Glomerular endothelial cell (primary cell): ENCODE data around the gene LMF1. TPM values are rescaled to one million over a fixed set of nuclear protein-coding genes. Genes with fewer than 3 reads are reported as not detected.

Experiments used
- DNase-seq: peaks from one replicate; pipeline ENCODE4 v3.0.0-alpha.2; 2011; ENCODE audit warnings: low read depth, low spot score; ENCODE audit errors: extremely low read depth
- total RNA-seq: library from RNA; depleted of rRNA; stranded (reverse); fragments of >200 nt; gene quantifications from 2 replicates; pipeline ENCODE4 v1.2.3, GENCODE V29; 2015

The LMF1 gene
- total RNA-seq, 1 donor from 2014 or later, result 36.6 TPM

DNA sequence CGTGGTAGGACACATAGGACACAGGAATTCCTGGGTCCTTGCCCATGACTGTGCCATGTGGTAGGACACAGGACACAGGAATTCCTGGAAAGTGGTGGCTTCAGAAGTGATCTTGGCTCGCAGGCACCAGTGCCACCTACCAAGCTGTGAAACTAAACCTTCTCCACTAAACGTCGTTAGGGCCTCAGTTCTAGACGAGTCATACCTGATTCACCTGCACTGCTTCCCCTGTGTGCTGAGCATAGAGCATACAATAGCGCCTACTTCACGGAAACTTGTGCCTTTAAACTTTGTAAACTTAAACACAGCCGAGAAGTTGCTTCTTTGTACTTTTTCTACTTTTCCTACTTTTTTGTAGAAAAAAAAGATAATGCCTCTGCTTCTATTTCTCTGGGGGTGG, 15.6 kb upstream of the LMF1 start:
- no peak for DNase-seq

DNA sequence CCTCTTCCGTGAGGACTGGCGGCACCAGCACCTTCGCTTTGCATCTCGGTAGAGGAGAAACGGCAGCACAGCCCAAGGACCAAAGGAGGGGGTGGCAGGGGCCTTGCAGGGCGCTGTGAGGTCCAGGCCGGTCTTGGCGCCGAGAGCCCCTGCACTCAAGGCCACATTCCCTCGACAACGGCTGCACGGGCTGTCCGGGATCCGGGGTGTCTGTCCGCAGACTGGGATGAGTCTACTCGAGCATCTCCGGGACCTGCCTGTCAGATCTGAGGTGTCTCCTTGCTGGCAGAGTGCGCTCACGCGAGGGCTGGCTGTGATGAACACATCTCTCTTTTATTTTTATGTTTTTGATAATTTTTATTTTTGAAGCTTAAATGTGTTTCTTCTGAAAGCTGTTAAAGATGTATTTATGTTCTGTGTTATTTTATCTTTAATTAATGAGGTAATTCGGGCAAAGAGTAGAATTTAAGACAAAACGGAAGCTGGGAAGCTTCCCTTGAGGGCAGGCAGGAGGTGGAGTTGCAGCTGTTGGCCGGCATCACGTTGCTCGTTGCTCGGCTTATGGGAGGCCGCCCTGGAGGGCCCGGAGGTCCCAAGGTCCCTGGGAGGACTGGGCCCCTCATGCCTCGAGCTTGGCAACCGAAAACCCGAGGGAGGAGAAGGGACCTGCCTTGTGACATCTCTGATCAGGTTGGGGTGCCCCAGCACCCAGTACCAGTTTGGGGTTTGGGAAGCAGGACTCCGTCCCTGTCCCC, 15.0 kb upstream of the LMF1 start:
- no peak for DNase-seq

DNA sequence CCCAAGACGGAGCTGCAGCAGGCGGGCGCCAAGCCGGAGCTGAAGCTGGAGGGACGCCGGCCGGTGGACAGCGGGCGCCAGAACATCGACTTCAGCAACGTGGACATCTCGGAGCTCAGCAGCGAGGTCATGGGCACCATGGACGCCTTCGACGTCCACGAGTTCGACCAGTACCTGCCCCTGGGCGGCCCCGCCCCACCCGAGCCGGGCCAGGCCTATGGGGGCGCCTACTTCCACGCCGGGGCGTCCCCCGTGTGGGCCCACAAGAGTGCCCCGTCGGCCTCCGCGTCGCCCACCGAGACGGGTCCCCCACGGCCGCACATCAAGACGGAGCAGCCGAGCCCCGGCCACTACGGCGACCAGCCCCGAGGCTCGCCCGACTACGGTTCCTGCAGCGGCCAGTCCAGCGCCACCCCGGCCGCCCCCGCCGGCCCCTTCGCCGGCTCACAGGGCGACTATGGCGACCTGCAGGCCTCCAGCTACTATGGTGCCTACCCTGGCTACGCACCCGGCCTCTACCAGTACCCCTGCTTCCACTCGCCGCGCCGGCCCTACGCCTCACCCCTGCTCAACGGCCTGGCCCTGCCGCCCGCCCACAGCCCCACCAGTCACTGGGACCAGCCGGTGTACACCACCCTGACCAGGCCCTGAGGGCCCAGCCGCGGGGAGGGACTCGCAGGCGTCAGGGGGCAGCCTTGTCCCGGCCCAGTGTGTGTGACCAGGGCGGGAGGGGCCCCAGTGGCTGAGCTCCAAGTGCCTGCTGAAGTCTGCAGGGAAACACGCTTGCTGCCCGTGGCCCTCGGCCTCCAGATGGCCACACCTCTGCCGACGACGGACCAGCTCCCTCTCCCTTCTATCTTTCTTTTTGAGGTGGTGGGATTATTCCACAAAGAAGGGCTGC, 14.2 kb upstream of the LMF1 start:
- no peak for DNase-seq

DNA sequence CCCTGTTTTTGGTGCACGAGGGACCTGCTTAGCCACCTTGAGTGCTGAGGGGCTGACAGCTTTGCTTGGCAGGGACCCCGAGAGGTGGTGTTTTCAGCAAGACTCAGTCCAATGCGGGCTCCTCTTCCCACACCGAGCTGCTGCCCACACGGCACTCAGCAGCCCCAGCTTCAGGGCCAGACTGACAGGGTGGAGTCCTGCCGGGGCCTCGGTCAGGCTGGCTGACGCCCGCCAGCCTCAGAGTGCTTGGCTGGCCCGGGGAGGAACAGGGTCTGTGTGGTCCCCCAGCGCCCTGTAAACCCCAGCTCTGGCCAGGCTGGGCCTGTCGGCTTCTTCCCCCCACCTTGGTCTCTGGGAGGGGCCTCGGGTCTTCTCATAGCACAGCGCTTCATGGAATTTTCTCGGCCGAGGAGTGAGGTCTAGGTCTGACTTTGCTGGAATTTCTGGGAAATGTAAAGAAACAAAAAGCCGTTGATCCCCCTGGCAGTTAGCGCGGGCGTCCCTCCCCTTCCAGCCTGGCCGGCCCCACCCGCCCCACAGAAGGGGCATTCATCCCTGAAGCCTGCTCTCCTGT, 13.4 kb upstream of the LMF1 start:
- DNase-seq, result no peak

DNA sequence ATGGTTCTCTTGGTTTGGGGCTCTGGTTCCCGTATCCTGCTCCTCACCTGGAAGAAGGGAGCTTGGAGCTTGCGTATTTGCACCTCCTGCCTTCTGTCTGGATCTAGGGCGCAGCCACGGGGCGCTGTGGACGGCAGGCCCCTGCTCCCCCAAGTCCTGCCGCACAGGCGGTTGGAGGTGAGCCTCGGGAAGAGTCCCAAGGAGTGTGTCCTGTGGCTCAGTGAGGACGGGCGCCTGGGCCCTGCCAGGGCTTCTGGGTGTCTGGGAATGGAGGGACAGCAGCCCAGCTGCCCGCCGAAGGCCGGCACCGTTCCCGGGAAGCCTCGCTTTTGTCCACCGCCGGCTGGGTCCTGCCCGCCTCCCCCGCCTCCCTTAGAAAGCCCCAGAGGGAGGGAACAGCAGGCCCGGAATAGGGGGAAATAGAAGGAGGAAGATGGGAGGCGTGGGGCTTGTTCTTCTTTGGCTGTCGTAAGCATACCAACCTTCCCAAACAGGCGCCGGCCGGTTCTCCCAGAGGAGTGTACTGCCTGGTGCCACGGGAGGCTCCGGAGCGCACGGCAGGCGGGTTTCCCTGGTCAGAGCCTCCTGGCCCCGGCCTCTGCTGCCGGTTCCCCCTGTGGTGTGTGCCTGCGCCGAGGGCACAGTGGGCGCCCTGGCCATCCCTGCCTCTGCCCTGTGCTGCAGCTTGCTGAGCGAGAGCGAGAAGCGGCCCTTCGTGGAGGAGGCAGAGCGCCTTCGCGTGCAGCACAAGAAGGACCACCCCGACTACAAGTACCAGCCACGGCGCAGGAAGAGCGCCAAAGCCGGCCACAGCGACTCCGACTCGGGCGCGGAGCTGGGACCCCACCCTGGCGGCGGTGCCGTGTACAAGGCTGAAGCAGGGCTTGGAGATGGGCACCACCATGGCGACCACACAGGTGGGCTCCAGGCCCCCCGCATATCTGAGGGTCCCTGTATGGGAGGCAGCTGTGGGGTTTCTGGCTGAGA, 12.6 kb upstream of the LMF1 start:
- no peak for DNase-seq

DNA sequence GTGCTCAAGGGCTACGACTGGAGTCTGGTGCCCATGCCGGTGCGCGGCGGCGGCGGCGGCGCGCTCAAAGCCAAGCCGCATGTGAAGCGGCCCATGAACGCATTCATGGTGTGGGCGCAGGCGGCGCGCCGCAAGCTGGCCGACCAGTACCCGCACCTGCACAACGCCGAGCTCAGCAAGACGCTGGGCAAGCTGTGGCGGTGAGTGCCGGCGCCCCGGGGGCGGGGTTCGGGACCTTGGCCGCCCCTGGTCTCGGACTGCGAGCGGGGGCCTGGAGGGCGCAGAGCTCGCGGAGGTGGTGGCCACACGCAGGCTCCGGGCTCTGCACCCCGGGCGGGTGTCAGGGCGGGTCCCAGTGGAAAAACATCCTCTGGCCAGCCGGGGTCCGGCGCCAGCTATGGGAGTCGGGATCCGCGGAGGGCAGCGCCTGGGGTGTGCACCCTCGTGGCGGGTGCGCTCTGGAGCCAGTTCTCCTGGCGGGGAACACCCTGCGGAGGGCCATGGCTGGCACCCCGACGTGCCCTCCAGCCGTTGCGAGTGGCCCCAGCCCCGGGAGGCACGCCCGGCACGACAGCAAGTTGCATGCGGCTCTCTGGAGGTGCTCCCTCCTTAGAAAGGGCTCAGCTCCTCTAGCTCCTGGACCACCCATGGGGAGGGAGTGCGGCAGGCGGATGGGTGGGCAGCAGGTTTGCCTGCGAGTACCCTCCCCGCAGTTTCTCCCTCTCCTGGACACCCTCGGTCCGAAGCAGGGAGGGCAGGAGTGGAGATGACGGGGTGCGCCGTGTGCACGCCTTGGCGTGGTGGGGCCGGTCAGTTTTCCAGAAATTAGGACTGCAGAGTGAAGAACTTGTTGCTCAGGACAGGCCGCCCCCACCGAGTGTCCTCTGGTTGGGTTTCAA, 11.6 kb upstream of the LMF1 start:
- DNase-seq, result no peak

DNA sequence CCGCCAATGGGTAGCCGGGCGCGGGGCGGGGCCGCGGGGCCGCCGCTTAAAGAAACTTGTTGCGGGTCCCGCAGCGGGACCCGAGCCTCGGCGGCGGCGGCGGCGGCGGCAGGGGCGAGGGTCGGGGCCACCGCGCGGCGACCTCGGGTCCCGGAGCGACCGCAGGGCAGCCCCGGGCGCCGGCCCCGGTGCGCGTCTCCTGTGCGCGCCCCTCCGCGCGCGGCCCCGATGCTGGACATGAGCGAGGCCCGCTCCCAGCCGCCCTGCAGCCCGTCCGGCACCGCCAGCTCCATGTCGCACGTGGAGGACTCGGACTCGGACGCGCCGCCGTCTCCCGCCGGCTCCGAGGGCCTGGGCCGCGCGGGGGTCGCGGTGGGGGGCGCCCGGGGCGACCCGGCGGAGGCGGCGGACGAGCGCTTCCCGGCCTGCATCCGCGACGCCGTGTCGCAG, 10.9 kb upstream of the LMF1 start, which contains the start of gene SOX8:
Gene SOX8 (plus strand): TSS at position 76 of the 450 bp plus-strand sequence. CDS start 153 bp downstream, at position 229.
- no peak for DNase-seq

DNA sequence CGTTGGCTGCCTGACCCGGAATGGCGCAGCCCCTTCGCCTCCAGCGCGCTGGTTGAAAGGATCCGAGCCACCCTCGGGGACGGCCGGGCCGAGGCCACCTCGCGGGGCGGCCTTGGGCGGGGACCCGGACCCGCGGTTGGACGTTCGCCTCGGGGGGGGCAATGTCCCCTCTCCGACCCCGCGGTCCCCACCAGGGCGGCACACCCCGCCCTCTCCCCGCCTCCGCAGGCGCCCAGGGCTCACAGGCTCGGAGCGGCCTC, 9.7 kb upstream of the LMF1 start:
- no peak for DNase-seq

DNA sequence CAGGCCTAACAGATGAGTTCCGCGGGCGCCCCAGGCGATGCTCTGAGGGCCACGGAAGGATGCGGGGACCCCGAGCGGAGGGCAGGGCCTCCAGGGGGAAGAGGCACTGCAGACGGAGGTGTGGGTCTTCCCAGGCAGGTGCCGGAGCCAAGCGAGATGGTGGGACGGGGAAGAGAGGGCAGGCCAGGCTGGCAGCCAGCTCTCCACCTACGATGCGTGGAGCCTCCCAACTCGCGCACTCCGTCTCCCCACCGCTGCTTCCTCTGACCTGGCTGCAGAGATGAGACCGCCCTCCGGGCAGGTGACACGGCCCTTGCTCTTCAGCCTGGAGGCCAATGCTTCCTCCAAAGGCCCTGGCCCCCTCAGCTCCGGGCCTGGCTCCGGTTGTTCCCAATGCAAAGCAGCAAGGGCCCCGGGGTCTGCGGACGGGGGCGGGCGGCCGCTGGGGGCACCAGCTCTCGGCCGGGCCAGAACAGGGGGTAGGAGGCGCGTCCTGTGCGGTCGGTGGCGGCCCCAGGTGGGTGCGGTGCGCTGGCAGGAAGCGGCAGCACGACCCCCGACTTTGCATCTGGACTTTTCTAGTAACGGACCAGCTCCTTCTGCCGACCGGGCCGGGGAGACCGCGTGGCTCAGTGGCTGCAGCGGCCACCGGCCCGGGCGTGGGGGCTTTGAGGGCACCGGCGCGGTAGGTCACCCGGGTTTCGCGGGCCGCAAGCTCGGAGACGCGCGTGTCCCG, 9.2 kb upstream of the LMF1 start:
- DNase-seq, result no peak

DNA sequence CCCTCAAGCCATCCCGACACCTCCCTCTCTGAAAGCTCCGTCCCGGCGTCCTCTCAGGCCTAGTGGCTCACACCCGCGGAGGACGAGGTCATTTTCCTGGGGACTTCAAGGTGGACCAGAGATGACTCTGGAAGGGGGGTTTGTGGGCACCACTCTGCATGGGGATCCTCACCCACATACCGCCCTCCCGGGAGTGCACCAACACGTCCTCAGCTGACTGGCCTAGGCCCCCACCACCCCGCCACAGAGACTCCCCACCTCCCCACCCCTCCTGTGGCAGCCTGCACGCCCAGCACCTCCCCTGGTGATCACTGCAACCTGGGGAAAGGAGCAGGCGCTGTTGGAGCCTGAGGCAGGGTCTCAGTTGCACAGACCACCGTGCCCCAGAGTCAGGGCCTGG, 8.4 kb upstream of the LMF1 start:
- DNase-seq, result no peak

DNA sequence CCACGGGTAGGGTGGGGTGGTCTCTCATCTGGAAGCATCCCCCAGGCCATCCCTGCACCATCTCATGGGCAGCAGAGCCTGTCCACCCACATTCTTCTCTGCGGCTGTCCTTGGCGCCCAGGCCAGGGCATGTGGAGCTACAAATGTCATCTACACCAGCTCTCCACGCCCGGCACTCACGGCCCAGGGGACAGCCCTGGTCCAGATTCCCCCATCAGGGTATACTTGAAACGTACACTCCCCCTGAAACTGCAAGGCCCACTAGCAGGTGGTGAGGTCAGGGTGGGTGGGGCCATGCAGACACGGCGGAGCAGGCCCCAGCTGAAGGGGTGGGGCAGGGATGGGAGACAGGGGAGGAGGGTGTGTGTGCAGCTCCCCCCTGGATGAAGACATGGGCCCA, 7.6 kb upstream of the LMF1 start:
- no peak for DNase-seq

DNA sequence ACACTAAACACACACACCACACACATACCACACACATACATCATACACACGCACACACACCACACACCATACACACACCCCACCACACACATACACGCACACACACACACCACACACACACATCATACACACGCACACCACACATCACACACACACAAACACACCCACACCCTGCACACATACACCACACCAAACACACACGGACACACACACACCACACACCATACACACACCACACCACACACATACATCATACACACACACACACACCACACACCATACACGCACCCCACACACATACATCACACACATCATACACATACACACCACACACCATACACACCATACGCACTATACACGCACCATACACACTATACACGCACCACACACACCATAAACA, 7.1 kb upstream of the LMF1 start:
- DNase-seq, result no peak

DNA sequence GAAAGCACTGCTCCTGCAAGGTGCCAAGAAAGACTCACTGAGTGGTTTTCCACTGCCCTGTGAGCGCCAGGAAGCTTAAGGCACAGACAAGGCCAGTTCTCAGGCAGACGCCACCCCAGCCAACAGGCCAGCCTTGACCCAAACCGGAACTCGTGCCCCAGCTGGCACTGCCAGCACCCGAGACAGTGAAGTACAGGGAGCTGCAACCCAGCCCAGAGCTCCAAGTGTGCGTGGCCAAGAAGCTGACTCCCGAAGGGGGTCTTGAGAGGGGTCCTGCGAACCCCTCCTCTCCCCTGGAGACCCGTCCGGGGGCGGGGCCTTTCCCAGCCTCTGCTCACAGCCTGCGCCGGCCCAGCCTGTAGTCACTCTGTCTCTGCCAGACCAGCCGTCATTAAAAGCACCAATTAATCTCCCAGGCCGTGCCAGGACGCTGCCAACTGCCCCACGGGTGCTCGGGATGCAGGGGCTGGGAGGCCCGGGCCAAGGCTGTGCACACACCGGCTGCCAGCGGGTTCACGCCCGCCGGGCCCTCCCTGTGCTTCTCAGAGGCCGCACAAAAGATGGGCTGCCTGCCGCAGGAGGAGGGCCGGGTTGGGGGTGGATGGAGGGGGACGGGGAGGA, 6.4 kb upstream of the LMF1 start:
- DNase-seq, result no peak

DNA sequence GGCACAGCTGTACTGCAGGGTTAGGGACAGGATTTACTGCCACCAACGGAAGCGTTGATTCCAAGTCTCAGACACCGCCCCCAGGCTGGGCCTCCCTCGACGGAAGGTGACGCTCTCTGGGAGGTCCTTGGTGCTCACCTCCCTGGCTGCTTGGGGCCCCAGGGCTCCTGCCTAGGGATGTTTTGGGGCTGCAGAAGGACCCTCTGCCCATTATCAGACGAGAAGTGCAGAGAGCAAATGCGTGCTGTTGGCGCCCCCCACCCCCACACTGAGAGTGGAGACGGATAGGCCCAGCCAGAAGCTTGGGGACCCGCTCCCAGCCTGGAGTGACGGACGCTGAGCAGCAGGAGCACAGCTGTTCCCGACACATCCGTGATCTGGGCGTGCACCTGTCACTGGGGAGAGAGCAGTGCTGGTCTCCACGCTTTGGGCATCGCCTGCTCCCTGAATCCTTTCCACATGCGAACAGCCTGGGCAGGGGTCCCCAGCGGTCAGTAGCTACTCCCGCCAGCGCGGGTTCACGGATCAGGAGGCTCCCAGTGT, 5.7 kb upstream of the LMF1 start:
- no peak for DNase-seq

DNA sequence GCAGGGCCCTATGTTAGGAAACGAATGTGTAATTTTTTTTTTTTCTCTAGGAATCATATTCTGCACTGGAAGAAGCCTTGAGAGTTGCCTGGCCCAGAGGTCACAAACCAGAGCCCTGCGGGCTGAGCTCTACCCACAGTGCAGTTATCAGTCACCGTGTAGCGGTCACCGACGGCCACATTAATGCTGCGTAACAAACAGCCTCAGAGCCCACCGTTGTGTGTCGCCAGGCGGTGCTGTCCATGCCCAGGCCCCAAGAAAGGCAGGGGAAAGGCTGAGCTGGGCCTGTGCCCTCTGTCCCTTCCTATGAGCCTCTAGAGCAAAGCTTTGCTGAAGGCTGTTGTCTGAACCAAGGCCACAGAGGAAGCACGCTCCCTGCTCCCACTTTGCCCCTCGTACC, 4.5 kb upstream of the LMF1 start:
- DNase-seq, result no peak

DNA sequence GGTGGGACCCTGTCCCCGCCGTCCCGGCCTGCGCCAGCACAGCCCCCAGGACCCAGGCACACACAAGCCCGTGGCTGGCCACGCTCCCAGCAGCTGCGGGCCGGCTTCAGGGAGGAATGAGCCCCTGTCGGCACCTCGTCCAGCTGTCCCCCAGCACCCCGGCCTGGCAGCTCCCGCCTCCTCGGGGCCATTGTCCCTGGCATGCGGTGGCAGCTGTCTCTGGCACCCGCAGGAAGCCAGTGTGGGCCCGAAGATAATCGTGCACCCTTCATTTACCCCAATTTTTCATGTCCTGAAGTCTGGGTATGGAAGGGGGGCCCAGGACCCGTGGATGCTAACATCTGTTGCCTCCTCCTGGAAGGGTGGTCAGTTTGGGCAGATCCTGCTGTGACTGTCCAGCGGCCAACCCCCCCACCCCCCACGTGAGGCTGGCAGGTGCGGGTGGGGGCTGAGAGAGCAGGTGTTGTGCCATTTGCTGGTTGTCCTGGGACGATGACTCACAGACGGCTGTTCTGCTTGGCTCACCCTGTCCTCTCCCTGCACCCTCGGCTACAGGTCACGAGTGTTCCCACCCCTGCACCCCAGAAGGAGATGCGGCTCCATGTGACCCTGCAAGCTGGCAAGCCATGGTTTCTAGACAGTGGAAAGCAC, 4.0 kb upstream of the LMF1 start:
- no peak for DNase-seq

DNA sequence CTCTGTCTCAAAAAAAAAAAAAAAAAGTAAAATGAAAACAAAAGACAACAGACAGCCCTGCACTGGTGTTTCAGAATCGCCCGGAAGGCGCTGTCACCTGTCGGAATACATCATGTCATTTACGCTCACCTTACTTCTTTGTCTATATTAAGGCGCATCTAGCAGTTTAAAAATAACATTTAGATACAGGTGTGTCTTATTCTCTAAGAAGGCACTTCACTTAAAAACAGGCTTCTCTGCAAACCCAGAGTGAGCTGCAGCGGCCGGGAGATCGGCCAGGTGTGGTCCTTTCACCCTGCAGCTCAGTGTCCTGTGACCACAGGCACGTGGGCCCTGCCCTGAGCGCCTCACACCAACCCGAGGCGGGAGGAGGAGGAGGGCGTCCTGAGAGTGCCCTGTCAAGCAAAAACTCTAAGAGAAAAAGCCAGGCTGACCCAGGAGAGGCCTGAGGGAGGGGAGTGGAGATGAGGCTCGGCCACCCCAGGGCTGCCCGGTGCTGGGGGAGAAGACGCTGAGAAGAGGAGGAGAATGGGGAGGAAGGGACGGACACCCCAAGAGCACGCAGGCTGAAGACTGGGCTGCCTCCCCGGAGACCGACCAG, 3.3 kb upstream of the LMF1 start:
- DNase-seq, result no peak
